ENCODE data around the gene PRKN.
"Not testable (repeated sequence)": the region's sequence is repeated elsewhere in the genome, so short reads cannot be mapped to it uniquely, and the experiment has no call there.

The PRKN gene

GRCh38 chr6:161354956-161355355, 1372.6 kb downstream of the PRKN start:
- no peak for DNase-seq

GRCh38 chr6:161354276-161354840, 1373.2 kb downstream of the PRKN start:
- no peak for DNase-seq

GRCh38 chr6:161353208-161353613, 1374.4 kb downstream of the PRKN start:
- DNase-seq: no peak

GRCh38 chr6:161351858-161352257, 1375.7 kb downstream of the PRKN start:
- DNase-seq: no peak

- no peak for DNase-seq
Observed at GRCh38 chr6:161349886-161350285, 1377.7 kb downstream of the PRKN start.

GRCh38 chr6:161348628-161348994, 1379.0 kb downstream of the PRKN start:
- DNase-seq: no peak

GRCh38 chr6:161347988-161348627, 1379.5 kb downstream of the PRKN start:
- no peak for DNase-seq

GRCh38 chr6:161347125-161347524, 1380.4 kb downstream of the PRKN start:
- no peak for DNase-seq

GRCh38 chr6:161346717-161347116, 1380.8 kb downstream of the PRKN start:
- no peak for DNase-seq

- no peak for DNase-seq
Observed at GRCh38 chr6:161344626-161345025, 1382.9 kb downstream of the PRKN start.

GRCh38 chr6:161342039-161342438, 1385.5 kb downstream of the PRKN start:
- no peak for DNase-seq

- no peak for DNase-seq
Observed at GRCh38 chr6:161341638-161342037, 1385.9 kb downstream of the PRKN start.

GRCh38 chr6:161338015-161338414, 1389.6 kb downstream of the PRKN start:
- no peak for DNase-seq

GRCh38 chr6:161336479-161336878, 1391.1 kb downstream of the PRKN start:
- DNase-seq: no peak

- DNase-seq: no peak
Observed at GRCh38 chr6:161333410-161333809, 1394.2 kb downstream of the PRKN start.

GRCh38 chr6:161331402-161332081, 1396.0 kb downstream of the PRKN start:
- not testable (repeated sequence) for DNase-seq

GRCh38 chr6:161327360-161327953, 1400.1 kb downstream of the PRKN start:
- DNase-seq: no peak

GRCh38 chr6:161319231-161319630, 1408.3 kb downstream of the PRKN start:
- DNase-seq: no peak

- no peak for DNase-seq
Observed at GRCh38 chr6:161318456-161318855, 1409.1 kb downstream of the PRKN start.

GRCh38 chr6:161316531-161316930, 1411.0 kb downstream of the PRKN start:
- no peak for DNase-seq

- DNase-seq: not testable (repeated sequence)
Observed at GRCh38 chr6:161315246-161315917, 1412.2 kb downstream of the PRKN start.

GRCh38 chr6:161314541-161315245, 1412.9 kb downstream of the PRKN start:
- DNase-seq: not testable (repeated sequence)
